PC-9 (cell line): ENCODE results near the gene NOS1AP. TPM values are rescaled to one million over a fixed set of nuclear protein-coding genes. Genes with fewer than 3 reads are reported as not detected.

Experiments
- BruUV-seq: library from RNA; stranded (reverse); fragments of 400-500 nt; replicated peaks from 2 replicates; lab custom pipeline; 2021; lab: Mats Ljungman, UMichigan
- CTCF ChIA-PET: fragments of 300-600 bp; sonication (Branson Sonifier 250); formaldehyde crosslinking; loops from one replicate; lab custom pipeline; 2022; ENCODE audit warnings: antibody characterized with exemption; lab: Charles Lee
- POLR2A ChIA-PET: fragments of 300-600 bp; sonication (Branson Sonifier 250); formaldehyde crosslinking; loops from one replicate; lab custom pipeline; 2022; ENCODE audit warnings: antibody characterized with exemption; ENCODE audit not compliant: unreplicated experiment; lab: Charles Lee
- DNase-seq, 2 experiments: peaks; one replicate each; pipeline versions ENCODE4 v3.0.0 to v3.0.0-alpha.2; 2015 to 2022; ENCODE audit warnings: mixed read lengths in 1 of 2
- H2AFZ ChIP-seq: fragments of 200-600 bp; sonication (generic); 2 replicates; pipeline ENCODE4 v1.8.1; 2017; ENCODE audit warnings: antibody characterized with exemption
- H3F3A ChIP-seq: fragments of 200-600 bp; sonication (generic); 2 replicates; pipeline ENCODE4 v1.8.1; 2017; ENCODE audit warnings: antibody characterized with exemption, mild to moderate bottlenecking, low read depth; ENCODE audit not compliant: insufficient read depth
- H3K27ac ChIP-seq: fragments of 200-600 bp; sonication (generic); 2 replicates; pipeline ENCODE4 v1.6.1; 2016; ENCODE audit warnings: mixed run types
- H3K27me3 ChIP-seq: fragments of 200-600 bp; sonication (generic); 2 replicates; pipeline ENCODE4 v1.6.1; 2016; ENCODE audit warnings: low read depth, mixed run types; ENCODE audit not compliant: insufficient read depth
- H3K36me3 ChIP-seq: fragments of 200-600 bp; sonication (generic); 2 replicates; pipeline ENCODE4 v1.6.1; 2016; ENCODE audit warnings: low read depth, mixed run types
- H3K4me1 ChIP-seq: fragments of 200-600 bp; sonication (generic); replicated peaks from 2 replicates; pipeline ENCODE4 v1.6.1; 2016; ENCODE audit warnings: mixed run types; ENCODE audit not compliant: insufficient read depth
- H3K4me2 ChIP-seq: fragments of 200-600 bp; sonication (generic); 2 replicates; pipeline ENCODE4 v1.6.1; 2017; ENCODE audit warnings: mixed run types
- H3K4me3 ChIP-seq: fragments of 200-600 bp; sonication (generic); 2 replicates; pipeline ENCODE4 v1.6.1; 2016; ENCODE audit warnings: mixed run types
- H3K79me2 ChIP-seq: fragments of 200-600 bp; sonication (generic); 2 replicates; pipeline ENCODE4 v1.6.1; 2017; ENCODE audit warnings: low read depth, mixed run types
- H3K9me2 ChIP-seq: fragments of 200-600 bp; sonication (generic); 2 replicates; pipeline ENCODE4 v1.8.1; 2017; ENCODE audit warnings: mild to moderate bottlenecking; ENCODE audit not compliant: insufficient read depth
- H3K9me3 ChIP-seq: fragments of 200-600 bp; sonication (generic); 2 replicates; pipeline ENCODE4 v1.8.1; 2016; ENCODE audit warnings: low read depth; ENCODE audit not compliant: insufficient read depth
- H4K20me1 ChIP-seq: fragments of 200-600 bp; sonication (generic); 2 replicates; pipeline ENCODE4 v1.8.1; 2017; ENCODE audit not compliant: insufficient read depth
- CTCF ChIP-seq: fragments of 200-600 bp; sonication (generic); conservative IDR thresholded peaks from 2 replicates; pipeline ENCODE4 v1.6.1; 2017; ENCODE audit warnings: mixed run types, antibody characterized with exemption, mild to moderate bottlenecking, moderate library complexity
- EZH2 ChIP-seq: fragments of 200-600 bp; sonication (generic); IDR thresholded peaks from 2 replicates; pipeline ENCODE4 v1.8.0; 2017; ENCODE audit warnings: antibody characterized with exemption, low read depth
- intact Hi-C: fragments of 100-400 bp; cut with micrococcal nuclease; formaldehyde crosslinking; loops from one replicate; pipeline ENCODE4 v1.10.0; 2022; ENCODE audit not compliant: unreplicated experiment
- total RNA-seq: library from RNA; stranded (reverse); gene quantifications from 2 replicates; pipeline ENCODE4 v1.2.3, GENCODE V29; 2021

The NOS1AP gene
- total RNA-seq, 1 experiment from 2014 or later: 9.9 TPM

- no peak for DNase-seq
- Histone ChIP-seq H3K9me3 (no peaks in the 10 kb centered on the region), H3K27ac (no peak overlapping the region; the same call in 1 of the 2 replicates), H3K27me3 (no peaks in the 10 kb centered on the region), H3K4me1 (peaks cover 17% of the 10 kb centered on the region; the same call in 1 of the 2 replicates), H3K36me3 (no peaks in the 10 kb centered on the region), H4K20me1 (peaks cover 39% of the 10 kb centered on the region; the same call in 1 of the 2 replicates), H3K4me2 (no peak overlapping the region), H3K4me3 (no peak overlapping the region), H3F3A (peaks cover 10% of the 10 kb centered on the region), H3K79me2 (peaks cover 84% of the 10 kb centered on the region), H2AFZ (no peak overlapping the region), H3K9me2 (no peaks in the 10 kb centered on the region)
- ChIA-PET CTCF (no interaction called here), POLR2A (no interaction called here)
- BruUV-seq: no TSS peak
- intact Hi-C loops: no loop called here
- TF ChIP-seq EZH2: no peak
- no peak for TF ChIP-seq CTCF
Measured at GRCh38 chr1:162212713-162213112, 143.2 kb downstream of the NOS1AP start.

GRCh38 chr1:162213281-162213912, 143.9 kb downstream of the NOS1AP start:
- ChIA-PET POLR2A (no interaction called here), CTCF (no interaction called here)
- Histone ChIP-seq H3K4me1 (peaks cover 11% of the 10 kb centered on the region; the same call in 1 of the 2 replicates), H3K4me3 (no peak overlapping the region), H3K27me3 (no peaks in the 10 kb centered on the region), H3K9me3 (no peaks in the 10 kb centered on the region), H4K20me1 (peaks cover 34% of the 10 kb centered on the region; the same call in 1 of the 2 replicates), H2AFZ (no peak overlapping the region), H3K36me3 (no peaks in the 10 kb centered on the region), H3K27ac (no peak overlapping the region; the same call in 1 of the 2 replicates), H3F3A (peaks cover 7% of the 10 kb centered on the region; the same call in 1 of the 2 replicates), H3K4me2 (no peak overlapping the region), H3K9me2 (no peaks in the 10 kb centered on the region), H3K79me2 (peaks cover 84% of the 10 kb centered on the region)
- no peak for TF ChIP-seq CTCF
- no peak for TF ChIP-seq EZH2
- peak in 1 of 2 experiments; percentile 63 for DNase-seq
- no TSS peak for BruUV-seq
- intact Hi-C loops: no loop called here

GRCh38 chr1:162214202-162214601, 144.7 kb downstream of the NOS1AP start:
- no TSS peak for BruUV-seq
- Histone ChIP-seq H3K4me2 (no peak overlapping the region), H3K79me2 (peaks cover 85% of the 10 kb centered on the region), H3K27ac (no peak overlapping the region), H3K9me3 (no peaks in the 10 kb centered on the region), H3K9me2 (no peaks in the 10 kb centered on the region), H3F3A (peaks cover 7% of the 10 kb centered on the region; the same call in 1 of the 2 replicates), H3K4me3 (no peak overlapping the region), H3K4me1 (0 out of 2 replicates have a peak, but pooled peaks cover 9% of the 10 kb centered on the region), H3K36me3 (no peaks in the 10 kb centered on the region), H3K27me3 (no peaks in the 10 kb centered on the region), H2AFZ (no peak overlapping the region), H4K20me1 (peaks cover 34% of the 10 kb centered on the region)
- ChIA-PET POLR2A (no interaction called here), CTCF (no interaction called here)
- intact Hi-C loops: no loop called here
- no peak for DNase-seq
- TF ChIP-seq EZH2 (no peak), CTCF (no peak)
